HG02763 (cell line): ENCODE measurements around the gene PRSS22.
A peak's percentile ranks its signal among the peaks of the same experiment; 100 is the strongest.
"Not testable (repeated sequence)": the region's sequence is repeated elsewhere in the genome, so short reads cannot be mapped to it uniquely, and the experiment has no call there.

Source experiments
- ATAC-seq: cut with Tn5 transposase; IDR thresholded peaks from one replicate; pipeline ENCODE4 v1.9.1; 2021; ENCODE audit warnings: mild to moderate bottlenecking, moderate library complexity; ENCODE audit not compliant: unreplicated experiment

Gene PRSS22

GRCh38 chr16:2857451-2858244, at the start of gene PRSS22:
Gene PRSS22 (minus strand): TSS chr16:2858170. CDS start chr16:2858104, 66 bp downstream.
- ATAC-seq = no peak

GRCh38 chr16:2907084-2907753, 49.2 kb upstream of the PRSS22 start:
- not testable (repeated sequence) for ATAC-seq

- no peak for ATAC-seq
These were observed 48.0 kb upstream of the PRSS22 start for GRCh38 chr16:2905988-2906387.

GRCh38 chr16:2905241-2905987, 47.4 kb upstream of the PRSS22 start:
- peak; percentile 67 for ATAC-seq

GRCh38 chr16:2904922-2905240, 46.9 kb upstream of the PRSS22 start:
- ATAC-seq = no peak

GRCh38 chr16:2904100-2904921, 46.3 kb upstream of the PRSS22 start:
- peak; percentile 30 for ATAC-seq

- ATAC-seq = no peak
These were observed 44.6 kb upstream of the PRSS22 start for GRCh38 chr16:2902337-2903130.

- ATAC-seq = no peak
These were observed 42.6 kb upstream of the PRSS22 start for GRCh38 chr16:2900526-2901075.

- no peak for ATAC-seq
These were observed 41.6 kb upstream of the PRSS22 start for GRCh38 chr16:2899564-2900072.

GRCh38 chr16:2898831-2899563, 41.0 kb upstream of the PRSS22 start:
- no peak for ATAC-seq

GRCh38 chr16:2897110-2897509, 39.1 kb upstream of the PRSS22 start:
- ATAC-seq = peak; percentile 53

GRCh38 chr16:2896480-2897010, 38.6 kb upstream of the PRSS22 start:
- ATAC-seq = no peak

GRCh38 chr16:2895813-2896212, 37.8 kb upstream of the PRSS22 start:
- ATAC-seq = no peak

GRCh38 chr16:2894231-2894630, 36.3 kb upstream of the PRSS22 start:
- no peak for ATAC-seq

GRCh38 chr16:2884041-2884451, 26.1 kb upstream of the PRSS22 start:
- no peak for ATAC-seq

GRCh38 chr16:2883458-2883908, 25.5 kb upstream of the PRSS22 start:
- ATAC-seq = no peak

- ATAC-seq = peak; percentile 84
These were observed 24.9 kb upstream of the PRSS22 start, which contains the start of gene FLYWCH2 for GRCh38 chr16:2882650-2883457. Gene FLYWCH2 (plus strand): TSS chr16:2883215. CDS start chr16:2896450, 13,235 bp downstream.
